GM13977 (cell line): ENCODE measurements around the gene ANKRD49.
"Not testable (repeated sequence)": the region's sequence is repeated elsewhere in the genome, so short reads cannot be mapped to it uniquely, and the experiment has no call there.

ENCODE experiments used
- DNase-seq: peaks from one replicate; pipeline ENCODE4 v3.0.0; 2012; ENCODE audit warnings: low spot score
- in situ Hi-C: fragments of 300-500 bp; cut with MboI; formaldehyde crosslinking; loops from one replicate; pipeline ENCODE4 v1.12.0; 2022; ENCODE audit warnings: low sequenced_read_pairs, low pct_unique_long_range_greater_than_20kb, mixed read lengths, inconsistent platforms; ENCODE audit not compliant: unreplicated experiment
- TF ChIP-seq, protein P1 (sequence below): IDR thresholded peaks from 2 replicates; pipeline ENCODE4 v1.5.1; 2012; ENCODE audit warnings: mild to moderate bottlenecking, control low read depth; ENCODE audit not compliant: insufficient read depth; ENCODE audit errors: extremely low read depth, missing control alignments

ANKRD49 gene

GRCh38 chr11:94501522-94501921 lies 7.7 kb downstream of the ANKRD49 start:
- no peak for DNase-seq
- in situ Hi-C loops, result loop anchor here (5.0 to 25.0 kb wide), 3 partner anchors 179 to 589 kb away; no protein-coding TSS in a partner anchor
- TF ChIP-seq, protein P1, sequence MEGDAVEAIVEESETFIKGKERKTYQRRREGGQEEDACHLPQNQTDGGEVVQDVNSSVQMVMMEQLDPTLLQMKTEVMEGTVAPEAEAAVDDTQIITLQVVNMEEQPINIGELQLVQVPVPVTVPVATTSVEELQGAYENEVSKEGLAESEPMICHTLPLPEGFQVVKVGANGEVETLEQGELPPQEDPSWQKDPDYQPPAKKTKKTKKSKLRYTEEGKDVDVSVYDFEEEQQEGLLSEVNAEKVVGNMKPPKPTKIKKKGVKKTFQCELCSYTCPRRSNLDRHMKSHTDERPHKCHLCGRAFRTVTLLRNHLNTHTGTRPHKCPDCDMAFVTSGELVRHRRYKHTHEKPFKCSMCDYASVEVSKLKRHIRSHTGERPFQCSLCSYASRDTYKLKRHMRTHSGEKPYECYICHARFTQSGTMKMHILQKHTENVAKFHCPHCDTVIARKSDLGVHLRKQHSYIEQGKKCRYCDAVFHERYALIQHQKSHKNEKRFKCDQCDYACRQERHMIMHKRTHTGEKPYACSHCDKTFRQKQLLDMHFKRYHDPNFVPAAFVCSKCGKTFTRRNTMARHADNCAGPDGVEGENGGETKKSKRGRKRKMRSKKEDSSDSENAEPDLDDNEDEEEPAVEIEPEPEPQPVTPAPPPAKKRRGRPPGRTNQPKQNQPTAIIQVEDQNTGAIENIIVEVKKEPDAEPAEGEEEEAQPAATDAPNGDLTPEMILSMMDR, result peak; percentile 25

- TF ChIP-seq, protein P1, result peak; percentile 51
- in situ Hi-C loops, result loop anchor here (5.0 to 25.0 kb wide), 3 partner anchors 182 to 592 kb away; no protein-coding TSS in a partner anchor
Observed at GRCh38 chr11:94504689-94505293, 11.0 kb downstream of the ANKRD49 start.

DNA sequence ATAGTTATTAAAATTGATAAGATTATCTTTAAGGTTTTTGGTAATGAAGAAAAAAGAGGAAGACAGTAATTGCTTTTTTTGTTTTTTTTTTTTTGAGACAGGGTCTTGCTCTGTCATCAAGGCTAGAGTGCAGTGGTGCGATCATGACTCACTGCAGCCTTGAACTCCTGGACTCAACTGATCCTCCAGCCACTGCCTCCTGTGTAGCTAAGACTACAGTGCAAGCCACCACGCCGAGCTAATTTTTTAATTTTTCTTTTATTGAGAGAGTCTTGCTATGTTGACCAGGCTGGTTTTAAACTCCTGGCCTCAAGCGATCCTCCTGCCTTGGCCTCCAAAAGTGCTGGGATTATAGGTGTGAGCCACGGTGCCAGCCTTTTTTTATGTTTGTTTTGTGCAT lies 12.7 kb downstream of the ANKRD49 start:
- not testable (repeated sequence) for DNase-seq
- in situ Hi-C loops, result loop anchor here (10.0 to 25.0 kb wide), 2 partner anchors 332 to 594 kb away; no protein-coding TSS in a partner anchor

More at GRCh38 chr11:94504689-94505293, 11.0 kb downstream of the ANKRD49 start:
- peak; percentile 48 for DNase-seq

DNA sequence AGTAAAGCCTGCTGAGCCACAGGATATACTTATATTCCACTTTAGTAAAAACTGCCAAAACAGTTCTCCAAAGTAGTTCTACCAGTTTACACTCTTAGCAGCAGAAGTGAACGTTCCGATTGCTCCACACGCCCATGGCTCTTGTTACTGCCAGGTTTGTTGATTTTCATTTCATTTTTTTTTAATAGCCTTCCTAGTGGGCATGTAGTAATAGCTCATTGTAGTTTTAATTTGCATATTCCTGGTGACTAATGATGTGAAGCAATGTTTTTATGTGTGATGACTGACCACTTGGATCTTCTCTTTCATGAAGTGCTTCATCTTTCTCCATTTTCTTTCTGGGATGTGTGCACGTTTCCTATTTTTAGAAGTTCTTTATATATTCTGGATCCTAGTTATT lies 13.7 kb downstream of the ANKRD49 start:
- in situ Hi-C loops, result loop anchor here (10.0 to 25.0 kb wide), 2 partner anchors 333 to 595 kb away; no protein-coding TSS in a partner anchor
- no peak for DNase-seq
- TF ChIP-seq, protein P1, result no peak

DNA sequence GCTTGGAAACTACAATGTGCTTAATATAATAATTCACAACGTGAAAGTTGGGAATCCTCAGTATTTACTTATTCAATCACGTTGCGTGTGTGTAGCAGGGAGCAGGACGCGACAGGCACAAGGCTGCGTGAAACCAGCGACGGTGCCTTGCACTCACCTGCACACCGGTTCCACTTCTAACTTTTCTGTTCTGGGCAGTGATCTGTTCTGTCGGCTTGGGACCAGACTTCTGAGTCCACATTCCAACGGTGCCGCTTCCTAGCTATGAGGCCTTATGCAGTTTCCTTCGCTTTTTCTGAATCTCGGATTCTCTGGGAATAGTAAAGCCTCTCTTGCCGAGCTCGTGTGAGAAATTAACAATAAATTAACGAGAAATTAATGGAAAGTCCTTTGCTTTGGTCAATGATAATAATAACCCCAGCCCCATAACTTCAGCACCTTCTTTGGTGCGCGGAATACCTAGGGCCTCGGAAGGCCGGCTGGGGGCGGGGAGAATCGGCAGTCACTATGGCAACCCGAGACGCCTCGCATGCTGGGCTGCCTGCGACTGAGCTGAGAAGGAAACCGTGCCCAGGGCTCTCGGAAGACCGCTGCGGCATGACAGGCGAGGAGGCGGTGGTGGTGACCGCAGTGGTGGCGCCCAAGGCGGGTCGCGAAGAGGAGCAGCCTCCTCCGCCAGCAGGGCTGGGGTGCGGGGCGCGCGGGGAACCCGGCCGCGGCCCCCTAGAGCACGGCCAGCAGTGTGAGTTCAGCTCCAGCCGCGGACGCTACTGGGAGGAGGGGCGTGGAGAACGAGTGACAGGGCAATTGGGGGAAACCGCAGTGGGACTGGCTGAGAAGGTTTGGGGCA lies 18.4 kb downstream of the ANKRD49 start, which contains the start of gene C11orf97:
Gene C11orf97, plus strand, starts transcription at position 530 of the 850 bp plus-strand sequence. Its CDS starts 68 bp downstream, at position 598.
- in situ Hi-C loops, result loop anchor here (25.0 kb wide), 1 partner anchor 600 kb away; no protein-coding TSS in a partner anchor
- DNase-seq, result peak; percentile 55
- TF ChIP-seq, protein P1, result no peak

DNA sequence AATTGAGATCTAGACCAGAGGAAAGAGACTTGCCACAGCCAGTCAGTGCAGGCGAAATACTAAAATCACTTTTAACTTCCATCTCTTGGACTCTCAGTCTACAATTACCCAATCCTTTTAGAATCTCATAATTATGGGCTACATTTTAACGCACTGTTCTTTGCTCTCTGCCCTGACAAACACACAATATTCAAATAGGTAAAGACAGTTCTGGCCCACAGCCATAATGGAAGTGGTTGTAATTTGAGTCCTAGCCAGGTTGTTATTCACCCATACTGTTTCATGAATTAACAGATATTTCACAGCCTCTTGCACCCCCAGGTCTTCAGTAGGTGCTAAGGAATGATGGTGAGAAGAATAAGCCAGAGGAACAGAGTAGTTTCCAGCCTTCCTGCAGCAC lies 19.3 kb downstream of the ANKRD49 start:
- in situ Hi-C loops, result loop anchor here (25.0 kb wide), 1 partner anchor 601 kb away; no protein-coding TSS in a partner anchor
- TF ChIP-seq, protein P1, result no peak
- DNase-seq, result no peak
